ENCODE results near the gene KRT77.

DNA sequence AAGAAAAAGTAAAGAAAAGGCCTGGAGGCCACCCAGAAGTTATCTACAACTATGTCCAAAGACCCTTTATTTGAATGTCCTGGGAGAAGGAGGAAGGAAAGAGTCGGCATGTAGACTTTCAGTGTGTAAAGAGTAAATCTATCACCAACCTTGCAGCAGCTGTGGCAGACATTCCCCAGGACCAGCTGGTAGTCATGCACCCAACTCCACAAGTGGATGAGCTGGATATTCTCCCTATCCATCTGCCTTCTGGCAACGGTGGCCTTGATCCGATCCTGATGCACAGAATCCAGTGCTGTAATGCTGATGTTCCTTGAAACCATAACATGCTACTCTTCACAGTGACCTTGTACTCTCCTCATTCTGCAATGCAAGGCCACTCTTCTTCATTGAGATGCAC is 46.5 kb upstream of the KRT77 start:
- no peak for TF ChIP-seq CSDC2 (CRISPR knock-in tag; IDR thresholded peaks at IDR 0.05)
- TF ChIP-seq ZNF70 (CRISPR knock-in tag; IDR thresholded peaks at IDR 0.05) = no peak
- no peak for TF ChIP-seq ZC3H10 (CRISPR knock-in tag; IDR thresholded peaks at IDR 0.05)

Measured in SK-N-SH treated with all-trans-retinoic acid at 6 μM for 48 hours (cell line).